ENCODE data around the gene ATF2.

Gene ATF2

DNA sequence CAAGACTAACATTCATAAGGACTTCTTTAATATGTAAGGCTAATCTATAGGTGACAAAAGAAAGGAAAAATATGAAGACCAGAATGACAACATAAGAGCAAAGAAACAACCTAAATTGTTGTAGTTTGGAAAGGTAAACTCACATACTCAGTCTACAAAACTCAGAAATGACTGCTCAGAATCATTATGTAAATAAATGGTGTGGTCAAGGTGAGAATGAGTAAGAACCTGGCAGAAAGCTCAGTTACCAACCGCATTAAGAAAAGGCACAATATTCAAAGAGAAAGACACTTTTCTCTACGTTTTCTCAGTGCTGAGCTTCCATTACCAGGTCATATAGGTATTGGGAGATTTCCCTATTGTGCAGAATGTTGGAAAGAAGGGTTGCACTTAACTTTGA lies 15.8 kb downstream of the ATF2 start:
- no peak overlapping the region for H3K9ac ChIP-seq (ENCODE audit: low read length)
- H3F3A ChIP-seq (ENCODE audit: insufficient read depth): no peaks in the 10 kb centered on the region
- H3K9me2 ChIP-seq (replicated peaks; ENCODE audit: insufficient read depth, low read length): no peaks in the 10 kb centered on the region
- H3K27ac ChIP-seq (ENCODE audit: low read depth, low read length): no peak overlapping the region
- TF ChIP-seq, protein P1, sequence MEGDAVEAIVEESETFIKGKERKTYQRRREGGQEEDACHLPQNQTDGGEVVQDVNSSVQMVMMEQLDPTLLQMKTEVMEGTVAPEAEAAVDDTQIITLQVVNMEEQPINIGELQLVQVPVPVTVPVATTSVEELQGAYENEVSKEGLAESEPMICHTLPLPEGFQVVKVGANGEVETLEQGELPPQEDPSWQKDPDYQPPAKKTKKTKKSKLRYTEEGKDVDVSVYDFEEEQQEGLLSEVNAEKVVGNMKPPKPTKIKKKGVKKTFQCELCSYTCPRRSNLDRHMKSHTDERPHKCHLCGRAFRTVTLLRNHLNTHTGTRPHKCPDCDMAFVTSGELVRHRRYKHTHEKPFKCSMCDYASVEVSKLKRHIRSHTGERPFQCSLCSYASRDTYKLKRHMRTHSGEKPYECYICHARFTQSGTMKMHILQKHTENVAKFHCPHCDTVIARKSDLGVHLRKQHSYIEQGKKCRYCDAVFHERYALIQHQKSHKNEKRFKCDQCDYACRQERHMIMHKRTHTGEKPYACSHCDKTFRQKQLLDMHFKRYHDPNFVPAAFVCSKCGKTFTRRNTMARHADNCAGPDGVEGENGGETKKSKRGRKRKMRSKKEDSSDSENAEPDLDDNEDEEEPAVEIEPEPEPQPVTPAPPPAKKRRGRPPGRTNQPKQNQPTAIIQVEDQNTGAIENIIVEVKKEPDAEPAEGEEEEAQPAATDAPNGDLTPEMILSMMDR (IDR thresholded peaks at IDR 0.05; ENCODE audit: insufficient read depth, low read length, poor library complexity, severe bottlenecking): no peak
- no peak for TF ChIP-seq EZH2phosphoT487 (conservative IDR thresholded peaks at IDR 0.05; ENCODE audit: low read length)
- no peaks in the 10 kb centered on the region for H3K27me3 ChIP-seq (ENCODE audit: low read length)
- H3K79me2 ChIP-seq (ENCODE audit: insufficient read depth, low read length): peaks cover 96% of the 10 kb centered on the region
- H3K9me3 ChIP-seq (ENCODE audit: insufficient read depth, low read length): no peaks in the 10 kb centered on the region
- H3K36me3 ChIP-seq (ENCODE audit: low read length): peaks cover 19% of the 10 kb centered on the region
- H3K4me3 ChIP-seq (ENCODE audit: insufficient read depth, low read length, poor library complexity, severe bottlenecking): no peak overlapping the region
- no peak overlapping the region for H3K4me2 ChIP-seq (ENCODE audit: low read depth, low read length, poor library complexity, severe bottlenecking)
- no peak overlapping the region for H2AFZ ChIP-seq (ENCODE audit: low read depth, low read length, severe bottlenecking)
- H4K20me1 ChIP-seq (ENCODE audit: low read depth, low read length): peaks cover 34% of the 10 kb centered on the region

DNA sequence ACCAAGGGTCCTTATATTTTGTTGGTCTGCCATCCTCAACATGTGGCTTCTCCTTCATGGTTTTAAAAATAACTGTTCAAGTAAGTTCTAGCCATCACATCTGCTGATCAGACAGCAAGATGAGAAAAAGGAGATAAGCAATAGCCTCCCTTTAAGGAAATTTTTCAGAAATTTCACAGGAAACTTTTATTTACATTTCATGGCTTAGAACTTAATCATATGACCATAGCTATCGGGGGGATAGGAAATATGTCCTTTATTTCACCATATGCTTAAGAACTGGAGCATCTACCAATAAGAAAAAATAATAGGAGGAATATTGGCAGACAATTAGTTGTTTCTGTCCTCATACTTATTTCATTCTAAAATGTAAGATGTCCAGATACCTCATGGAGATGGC lies 16.2 kb downstream of the ATF2 start:
- Histone ChIP-seq H3F3A (ENCODE audit: insufficient read depth) (no peaks in the 10 kb centered on the region), H4K20me1 (ENCODE audit: low read depth, low read length) (peaks cover 30% of the 10 kb centered on the region), H3K36me3 (ENCODE audit: low read length) (peaks cover 19% of the 10 kb centered on the region), H3K27ac (ENCODE audit: low read depth, low read length) (no peak overlapping the region), H3K27me3 (ENCODE audit: low read length) (no peaks in the 10 kb centered on the region), H3K4me2 (ENCODE audit: low read depth, low read length, poor library complexity, severe bottlenecking) (no peak overlapping the region), H3K9ac (ENCODE audit: low read length) (no peak overlapping the region), H2AFZ (ENCODE audit: low read depth, low read length, severe bottlenecking) (no peak overlapping the region), H3K4me3 (ENCODE audit: insufficient read depth, low read length, poor library complexity, severe bottlenecking) (no peak overlapping the region), H3K79me2 (ENCODE audit: insufficient read depth, low read length) (peaks cover 96% of the 10 kb centered on the region), H3K9me2 (replicated peaks; ENCODE audit: insufficient read depth, low read length) (no peaks in the 10 kb centered on the region), H3K9me3 (ENCODE audit: insufficient read depth, low read length) (no peaks in the 10 kb centered on the region)
- TF ChIP-seq EZH2phosphoT487 (conservative IDR thresholded peaks at IDR 0.05; ENCODE audit: low read length): no peak
- TF ChIP-seq, protein P1 (IDR thresholded peaks at IDR 0.05; ENCODE audit: insufficient read depth, low read length, poor library complexity, severe bottlenecking): no peak

DNA sequence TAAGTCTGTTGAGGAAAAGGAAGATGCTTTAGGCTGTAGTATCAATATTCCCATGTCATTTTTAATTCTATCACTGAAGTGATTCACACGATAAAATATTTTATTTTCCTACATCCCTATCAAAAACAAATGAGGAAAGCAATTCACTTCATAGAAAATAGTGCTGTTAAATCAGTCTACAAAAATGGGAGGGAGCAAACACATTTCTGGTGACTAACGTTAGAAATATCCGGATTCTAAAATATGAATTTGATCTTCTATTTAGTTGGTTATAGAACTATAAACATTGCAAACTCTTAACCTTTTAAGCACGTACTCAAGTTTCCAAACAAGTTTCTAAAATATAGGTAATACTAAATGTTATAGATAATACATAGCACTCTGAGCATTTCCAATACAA lies 20.8 kb downstream of the ATF2 start:
- Histone ChIP-seq H4K20me1 (ENCODE audit: low read depth, low read length) (peaks cover 22% of the 10 kb centered on the region), H3K9ac (ENCODE audit: low read length) (no peak overlapping the region), H3K9me3 (ENCODE audit: insufficient read depth, low read length) (no peaks in the 10 kb centered on the region), H3K36me3 (ENCODE audit: low read length) (peaks cover 18% of the 10 kb centered on the region), H3K9me2 (replicated peaks; ENCODE audit: insufficient read depth, low read length) (no peaks in the 10 kb centered on the region), H3F3A (ENCODE audit: insufficient read depth) (no peaks in the 10 kb centered on the region), H3K4me3 (ENCODE audit: insufficient read depth, low read length, poor library complexity, severe bottlenecking) (no peak overlapping the region), H3K27ac (ENCODE audit: low read depth, low read length) (no peak overlapping the region), H3K27me3 (ENCODE audit: low read length) (no peaks in the 10 kb centered on the region), H3K79me2 (ENCODE audit: insufficient read depth, low read length) (peaks cover 99% of the 10 kb centered on the region), H3K4me2 (ENCODE audit: low read depth, low read length, poor library complexity, severe bottlenecking) (no peak overlapping the region), H2AFZ (ENCODE audit: low read depth, low read length, severe bottlenecking) (no peak overlapping the region)
- TF ChIP-seq EZH2phosphoT487 (conservative IDR thresholded peaks at IDR 0.05; ENCODE audit: low read length): no peak
- TF ChIP-seq, protein P1 (IDR thresholded peaks at IDR 0.05; ENCODE audit: insufficient read depth, low read length, poor library complexity, severe bottlenecking): no peak

All from SU-DHL-6 (cell line).